ENCODE results near the gene KCTD15.
A peak's percentile ranks its signal among the peaks of the same experiment; 100 is the strongest.

The KCTD15 gene

GRCh38 chr19:33797802-33798671, 1.4 kb downstream of the KCTD15 start:
- TF ChIP-seq CTCF (IDR thresholded peaks at IDR 0.05; ENCODE audit: low read depth, low read length), result no peak
- H3K4me3 ChIP-seq (ENCODE audit: low read depth, low read length), result peak overlapping the region; percentile 33; the same call in 1 of the 2 replicates

GRCh38 chr19:33798681-33799111, 2.0 kb downstream of the KCTD15 start:
- no peak overlapping the region for H3K4me3 ChIP-seq (ENCODE audit: low read depth, low read length)

GRCh38 chr19:33799476-33799875, 2.8 kb downstream of the KCTD15 start:
- no peak overlapping the region for H3K4me3 ChIP-seq (ENCODE audit: low read depth, low read length)

More at GRCh38 chr19:33798681-33799111, 2.0 kb downstream of the KCTD15 start:
- no peak for TF ChIP-seq CTCF (IDR thresholded peaks at IDR 0.05; ENCODE audit: low read depth, low read length)

GRCh38 chr19:33800012-33800680, 3.5 kb downstream of the KCTD15 start:
- no peak overlapping the region for H3K4me3 ChIP-seq (ENCODE audit: low read depth, low read length)
- no peak for TF ChIP-seq CTCF (IDR thresholded peaks at IDR 0.05; ENCODE audit: low read depth, low read length)

More at GRCh38 chr19:33799476-33799875, 2.8 kb downstream of the KCTD15 start:
- no peak for TF ChIP-seq CTCF (IDR thresholded peaks at IDR 0.05; ENCODE audit: low read depth, low read length)

- no peak for TF ChIP-seq CTCF (IDR thresholded peaks at IDR 0.05; ENCODE audit: low read depth, low read length)
- H3K4me3 ChIP-seq (ENCODE audit: low read depth, low read length), result no peak overlapping the region
Observed at GRCh38 chr19:33801411-33801810, 4.7 kb downstream of the KCTD15 start.

- TF ChIP-seq CTCF (IDR thresholded peaks at IDR 0.05; ENCODE audit: low read depth, low read length), result no peak
- H3K4me3 ChIP-seq (ENCODE audit: low read depth, low read length), result no peak overlapping the region
Observed at GRCh38 chr19:33802001-33802400, 5.3 kb downstream of the KCTD15 start.

GRCh38 chr19:33802801-33803200, 6.1 kb downstream of the KCTD15 start:
- H3K4me3 ChIP-seq (ENCODE audit: low read depth, low read length), result no peak overlapping the region
- no peak for TF ChIP-seq CTCF (IDR thresholded peaks at IDR 0.05; ENCODE audit: low read depth, low read length)
